ENCODE measurements around the gene AMPD1.
A peak's percentile ranks its signal among the peaks of the same experiment; 100 is the strongest.

Gene AMPD1

DNA sequence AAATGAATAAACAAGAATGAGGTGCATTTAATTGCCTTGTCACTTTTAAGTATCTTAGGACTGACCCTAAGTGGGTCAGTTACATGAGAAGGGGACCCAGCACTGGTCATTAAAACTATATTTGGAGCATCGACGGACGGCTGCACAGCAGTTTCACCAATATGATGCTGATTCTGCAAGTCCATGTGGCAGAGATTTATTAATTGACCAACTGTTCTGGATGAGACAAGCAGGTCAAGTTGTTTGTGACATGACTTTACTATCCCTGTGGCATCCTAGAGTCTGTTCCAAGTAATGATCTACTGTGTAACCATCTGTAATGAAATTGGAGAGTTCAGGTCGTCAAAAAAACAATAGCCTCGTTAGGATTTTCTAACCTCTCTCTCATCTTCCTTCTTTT, 9.5 kb downstream of the AMPD1 start:
- Histone ChIP-seq H3K9me3 (ENCODE audit: insufficient read depth, low read length) (no peaks in the 10 kb centered on the region), H3K27me3 (ENCODE audit: insufficient read depth, insufficient read length) (no peaks in the 10 kb centered on the region), H3K4me1 (ENCODE audit: insufficient read depth, insufficient read length) (no peaks in the 10 kb centered on the region), H3K4me3 (ENCODE audit: insufficient read length, low read depth) (no peak overlapping the region), H3K36me3 (ENCODE audit: insufficient read depth, insufficient read length, low read length) (no peaks in the 10 kb centered on the region), H3K9ac (ENCODE audit: insufficient read length, low read depth) (no peak overlapping the region)
- no peak for TF ChIP-seq ZNF274 (IDR thresholded peaks at IDR 0.05; ENCODE audit: low read depth, low read length)
- no peak for TF ChIP-seq YY1 (IDR thresholded peaks at IDR 0.05; ENCODE audit: insufficient read depth, insufficient read length)
- TF ChIP-seq SUZ12 (IDR thresholded peaks at IDR 0.05; ENCODE audit: extremely low read depth, insufficient read depth, insufficient read length) = no peak
- no peak for DNase-seq (ENCODE audit: low read depth, low spot score)

DNA sequence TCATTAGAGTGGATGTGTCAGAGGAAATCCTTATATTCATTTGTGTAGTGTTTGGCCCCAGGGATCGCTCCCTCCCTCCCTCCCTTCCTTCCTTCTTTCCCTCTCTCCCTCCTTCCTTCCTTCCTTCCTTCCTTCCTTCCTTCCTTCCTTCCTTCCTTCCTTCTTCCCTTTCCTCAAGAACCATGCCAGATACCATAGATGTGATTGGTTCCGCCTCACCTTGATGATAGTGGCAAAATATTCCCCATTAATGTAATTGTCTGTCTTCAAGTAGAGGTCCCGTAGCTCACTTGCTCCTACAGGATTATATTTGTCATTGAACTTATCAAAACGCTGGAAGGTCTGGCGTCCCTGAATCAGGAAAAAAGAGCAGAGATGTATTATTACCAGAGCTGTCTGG, 17.7 kb downstream of the AMPD1 start:
- DNase-seq (ENCODE audit: low read depth, low spot score) = no peak
- Histone ChIP-seq H3K4me1 (ENCODE audit: insufficient read depth, insufficient read length) (no peaks in the 10 kb centered on the region), H3K9me3 (ENCODE audit: insufficient read depth, low read length) (no peaks in the 10 kb centered on the region), H3K9ac (ENCODE audit: insufficient read length, low read depth) (no peak overlapping the region), H3K27me3 (ENCODE audit: insufficient read depth, insufficient read length) (no peaks in the 10 kb centered on the region), H3K36me3 (ENCODE audit: insufficient read depth, insufficient read length, low read length) (no peaks in the 10 kb centered on the region), H3K4me3 (ENCODE audit: insufficient read length, low read depth) (no peak overlapping the region)
- TF ChIP-seq YY1 (IDR thresholded peaks at IDR 0.05; ENCODE audit: insufficient read depth, insufficient read length) (no peak), ZNF274 (IDR thresholded peaks at IDR 0.05; ENCODE audit: low read depth, low read length) (no peak), SUZ12 (IDR thresholded peaks at IDR 0.05; ENCODE audit: extremely low read depth, insufficient read depth, insufficient read length) (no peak)

GRCh38 chr1:114676115-114676514, 19.2 kb downstream of the AMPD1 start:
- H3K4me1 ChIP-seq (ENCODE audit: insufficient read depth, insufficient read length) = no peaks in the 10 kb centered on the region
- no peak overlapping the region for H3K4me3 ChIP-seq (ENCODE audit: insufficient read length, low read depth)
- no peak for DNase-seq (ENCODE audit: low read depth, low spot score)
- H3K27me3 ChIP-seq (ENCODE audit: insufficient read depth, insufficient read length) = peaks cover 4% of the 10 kb centered on the region
- H3K9me3 ChIP-seq (ENCODE audit: insufficient read depth, low read length) = no peaks in the 10 kb centered on the region
- H3K9ac ChIP-seq (ENCODE audit: insufficient read length, low read depth) = no peak overlapping the region
- TF ChIP-seq YY1 (IDR thresholded peaks at IDR 0.05; ENCODE audit: insufficient read depth, insufficient read length) (no peak), ZNF274 (IDR thresholded peaks at IDR 0.05; ENCODE audit: low read depth, low read length) (no peak), SUZ12 (IDR thresholded peaks at IDR 0.05; ENCODE audit: extremely low read depth, insufficient read depth, insufficient read length) (no peak)
- no peaks in the 10 kb centered on the region for H3K36me3 ChIP-seq (ENCODE audit: insufficient read depth, insufficient read length, low read length)

DNA sequence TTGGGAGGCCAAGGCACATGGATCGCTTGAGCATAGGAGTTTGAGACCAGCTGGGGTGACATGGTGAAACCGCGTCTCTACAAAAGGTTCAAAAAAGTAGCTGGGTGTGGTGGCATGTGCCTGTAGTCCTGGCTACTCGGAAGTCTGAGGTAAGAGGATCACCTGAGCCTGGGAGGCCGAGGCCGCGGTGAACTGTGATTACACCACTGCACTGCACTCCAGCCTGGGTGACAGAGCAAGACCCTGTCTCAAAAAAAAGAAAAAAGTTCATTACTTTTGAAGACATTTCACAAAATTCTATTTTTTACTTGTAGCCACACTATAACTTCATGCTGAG, 23.4 kb downstream of the AMPD1 start:
- Histone ChIP-seq H3K9ac (ENCODE audit: insufficient read length, low read depth) (no peak overlapping the region), H3K9me3 (ENCODE audit: insufficient read depth, low read length) (no peaks in the 10 kb centered on the region), H3K4me3 (ENCODE audit: insufficient read length, low read depth) (no peak overlapping the region), H3K4me1 (ENCODE audit: insufficient read depth, insufficient read length) (no peaks in the 10 kb centered on the region), H3K36me3 (ENCODE audit: insufficient read depth, insufficient read length, low read length) (no peaks in the 10 kb centered on the region), H3K27me3 (ENCODE audit: insufficient read depth, insufficient read length) (peaks cover 22% of the 10 kb centered on the region)
- TF ChIP-seq SUZ12 (IDR thresholded peaks at IDR 0.05; ENCODE audit: extremely low read depth, insufficient read depth, insufficient read length) = no peak
- no peak for TF ChIP-seq YY1 (IDR thresholded peaks at IDR 0.05; ENCODE audit: insufficient read depth, insufficient read length)
- TF ChIP-seq ZNF274 (IDR thresholded peaks at IDR 0.05; ENCODE audit: low read depth, low read length) = no peak
- no peak for DNase-seq (ENCODE audit: low read depth, low spot score)

GRCh38 chr1:114671011-114671938, 24.1 kb downstream of the AMPD1 start:
- TF ChIP-seq ZNF274 (IDR thresholded peaks at IDR 0.05; ENCODE audit: low read depth, low read length) (no peak), SUZ12 (IDR thresholded peaks at IDR 0.05; ENCODE audit: extremely low read depth, insufficient read depth, insufficient read length) (no peak), YY1 (IDR thresholded peaks at IDR 0.05; ENCODE audit: insufficient read depth, insufficient read length) (no peak)
- Histone ChIP-seq H3K4me1 (ENCODE audit: insufficient read depth, insufficient read length) (no peaks in the 10 kb centered on the region), H3K4me3 (ENCODE audit: insufficient read length, low read depth) (no peak overlapping the region), H3K36me3 (ENCODE audit: insufficient read depth, insufficient read length, low read length) (no peaks in the 10 kb centered on the region), H3K9ac (ENCODE audit: insufficient read length, low read depth) (no peak overlapping the region), H3K27me3 (ENCODE audit: insufficient read depth, insufficient read length) (peaks cover 27% of the 10 kb centered on the region), H3K9me3 (ENCODE audit: insufficient read depth, low read length) (no peaks in the 10 kb centered on the region)
- DNase-seq (ENCODE audit: low read depth, low spot score) = no peak

DNA sequence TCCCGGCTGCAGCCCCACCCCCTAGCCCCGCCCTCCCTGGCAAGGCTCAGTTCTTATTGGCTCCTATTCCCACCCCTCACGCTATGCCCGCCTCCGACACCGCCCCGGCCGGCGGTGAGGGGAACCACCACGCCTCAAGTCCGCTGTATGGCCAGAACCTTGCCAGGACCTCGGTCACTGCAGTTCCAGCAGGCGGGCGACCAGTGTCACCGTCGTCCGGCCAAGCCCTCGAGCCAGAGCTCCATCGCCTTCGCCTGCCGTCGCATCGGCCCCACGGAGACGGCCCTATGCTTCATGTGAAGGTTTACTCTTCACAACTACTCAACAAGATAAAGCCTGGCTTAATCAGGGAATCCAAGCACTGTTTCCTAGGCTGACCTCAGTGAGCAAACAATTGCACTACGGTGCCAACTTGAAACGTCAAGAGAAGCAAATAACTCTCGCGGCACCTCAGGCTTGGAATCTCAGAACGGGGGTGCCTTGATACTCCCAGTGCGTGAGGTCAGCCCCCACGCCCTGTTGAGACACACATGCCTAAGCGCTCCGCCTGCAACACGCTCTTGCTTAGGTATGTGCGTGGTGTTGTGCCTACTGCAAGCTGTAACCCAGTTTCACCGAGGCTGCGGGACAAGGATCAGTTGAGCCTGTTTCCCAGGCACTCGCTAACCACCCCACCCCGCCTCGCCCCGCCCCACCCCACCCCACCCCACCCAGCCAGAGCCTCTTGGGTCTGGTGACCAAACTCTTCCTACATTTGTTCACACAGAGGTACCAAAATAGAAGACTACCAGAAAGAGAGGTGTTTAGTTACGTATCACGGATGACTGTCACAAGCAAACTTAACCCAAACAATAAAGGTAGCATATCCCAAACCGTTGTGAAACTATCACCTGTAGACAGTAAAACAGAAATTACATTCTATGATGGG, 25.0 kb downstream of the AMPD1 start:
- H3K9me3 ChIP-seq (ENCODE audit: insufficient read depth, low read length) = no peaks in the 10 kb centered on the region
- peaks cover 27% of the 10 kb centered on the region for H3K27me3 ChIP-seq (ENCODE audit: insufficient read depth, insufficient read length)
- peak overlapping the region; percentile 76 for H3K9ac ChIP-seq (ENCODE audit: insufficient read length, low read depth)
- no peaks in the 10 kb centered on the region for H3K4me1 ChIP-seq (ENCODE audit: insufficient read depth, insufficient read length)
- H3K36me3 ChIP-seq (ENCODE audit: insufficient read depth, insufficient read length, low read length) = no peaks in the 10 kb centered on the region
- H3K4me3 ChIP-seq (ENCODE audit: insufficient read length, low read depth) = peak overlapping the region; percentile 78
- DNase-seq (ENCODE audit: low read depth, low spot score) = peak; percentile 91
- TF ChIP-seq YY1 (IDR thresholded peaks at IDR 0.05; ENCODE audit: insufficient read depth, insufficient read length) (no peak), ZNF274 (IDR thresholded peaks at IDR 0.05; ENCODE audit: low read depth, low read length) (no peak), SUZ12 (IDR thresholded peaks at IDR 0.05; ENCODE audit: extremely low read depth, insufficient read depth, insufficient read length) (no peak)

All from NT2/D1 (cell line).